Upper lobe of right lung (tissue), 1 donor: ENCODE data around the gene MCTP1. TPM values are rescaled to one million over a fixed set of nuclear protein-coding genes. Genes with fewer than 3 reads are reported as not detected.

ENCODE experiments used
- ATAC-seq: fragments of 200-7000 bp; cut with Tn5 transposase; one replicate; pipeline ENCODE4 v1.9.1; 2020; ENCODE audit warnings: mild to moderate bottlenecking, moderate library complexity
- DNase-seq: peaks from one replicate; pipeline ENCODE4 v3.0.0-alpha.2; 2020
- H3K27ac ChIP-seq: fragments of 200-600 bp; one replicate; pipeline ENCODE4 v1.8.0; 2022
- H3K27me3 ChIP-seq: fragments of 200-600 bp; one replicate; pipeline ENCODE4 v1.8.0; 2022; ENCODE audit warnings: mild to moderate bottlenecking
- H3K36me3 ChIP-seq: fragments of 200-600 bp; one replicate; pipeline ENCODE4 v1.8.0; 2022
- H3K4me1 ChIP-seq: fragments of 200-600 bp; one replicate; pipeline ENCODE4 v1.8.0; 2022
- H3K4me3 ChIP-seq: fragments of 200-600 bp; one replicate; pipeline ENCODE4 v1.8.0; 2022; ENCODE audit warnings: mild to moderate bottlenecking
- H3K9me3 ChIP-seq: fragments of 200-600 bp; one replicate; pipeline ENCODE4 v1.8.0; 2022
- CTCF ChIP-seq: fragments of 200-600 bp; IDR thresholded peaks from one replicate; pipeline ENCODE4 v1.8.0; 2022; ENCODE audit warnings: antibody characterized with exemption
- intact Hi-C: fragments of 100-400 bp; cut with DNase I; formaldehyde crosslinking; loops from one replicate; pipeline ENCODE4 v1.11.0; 2022
- total RNA-seq: library from RNA; stranded (reverse); fragmentation: NEBNext Ultra II Directional; extraction: Animal tissue kit (Norgen Biotek cat#: 25700); gene quantifications from one replicate; pipeline ENCODE4 v1.2.1, GENCODE V29; 2021
- donor health status: DM: no; HTN: yes; CAD: no; lungs with severe emphysema.

Gene MCTP1
- total RNA-seq, 1 donor from 2014 or later: 40.7 TPM

- no peak overlapping the region for H3K4me3 ChIP-seq
- ATAC-seq: peak; percentile 20
- intact Hi-C loops: no loop called here
- no peak for TF ChIP-seq CTCF
- H3K36me3 ChIP-seq: peaks cover 16% of the 10 kb centered on the region
- no peak overlapping the region for H3K27ac ChIP-seq
- H3K27me3 ChIP-seq: no peaks in the 10 kb centered on the region
- peaks cover 9% of the 10 kb centered on the region for H3K9me3 ChIP-seq
- no peak for DNase-seq
- H3K4me1 ChIP-seq: no peaks in the 10 kb centered on the region
Measured at GRCh38 chr5:94660506-94660905, 624.4 kb downstream of the MCTP1 start.

DNA sequence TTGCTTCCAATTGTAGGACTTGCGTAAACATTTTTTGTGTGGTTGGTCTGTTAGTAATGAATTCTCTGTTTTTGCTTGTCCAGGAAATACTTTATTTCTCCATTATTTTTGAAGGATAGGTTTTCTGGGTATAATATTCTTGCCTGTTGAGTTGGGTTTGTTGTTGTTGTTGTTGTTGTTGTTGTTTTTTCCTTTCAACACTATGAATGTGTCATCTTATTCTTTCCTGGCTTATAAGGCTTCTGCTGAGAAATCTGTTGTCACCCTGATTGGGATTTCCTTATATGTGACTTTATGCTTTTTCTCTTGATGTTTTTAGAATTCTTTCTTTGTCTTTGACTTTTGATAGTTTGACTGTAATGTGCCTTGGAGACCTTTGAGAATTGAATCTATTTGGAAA is 626.6 kb downstream of the MCTP1 start:
- intact Hi-C loops: no loop called here
- DNase-seq: no peak
- Histone ChIP-seq H3K27ac (no peak overlapping the region), H3K9me3 (peaks cover 9% of the 10 kb centered on the region), H3K4me3 (no peak overlapping the region), H3K27me3 (no peaks in the 10 kb centered on the region), H3K36me3 (no peaks in the 10 kb centered on the region), H3K4me1 (no peaks in the 10 kb centered on the region)
- TF ChIP-seq CTCF: no peak
- no peak for ATAC-seq

Other genes with a start within 250 kb of the MCTP1 start
- gene FAM81B, start 106.3 kb upstream of the MCTP1 start, total RNA-seq: not detected